ENCODE measurements around the gene CTDP1. TPM values are rescaled to one million over a fixed set of nuclear protein-coding genes. Genes with fewer than 3 reads are reported as not detected.

CTDP1 gene
- total RNA-seq, 1 experiment from 2014 or later = 24.9 TPM

GRCh38 chr18:79699653-79700052, 20.1 kb downstream of the CTDP1 start:
- no TSS peak for BruUV-seq (replicated peaks)
- Histone ChIP-seq H3K9me3 (ENCODE audit: control insufficient read depth in 1 of 2, insufficient read depth in 1 of 2, low read depth in 1 of 2, low read length in 2 of 2) (no peaks in the 10 kb centered on the region), H3K9ac (ENCODE audit: low read length) (no peak overlapping the region), H3K4me2 (ENCODE audit: low read length) (no peak overlapping the region), H3K4me1 (ENCODE audit: control insufficient read depth in 1 of 2, insufficient read depth in 2 of 2, low read length in 2 of 2) (no peaks in the 10 kb centered on the region), H2AFZ (ENCODE audit: low read depth, low read length, poor library complexity, severe bottlenecking) (no peak overlapping the region), H3K4me3 (replicated peaks in 1 of 2; ENCODE audit: low read depth in 1 of 2, low read length in 2 of 2) (no peak overlapping the region), H3K79me2 (ENCODE audit: insufficient read depth, low read length) (peaks cover 26% of the 10 kb centered on the region), H3K27ac (ENCODE audit: low read depth, low read length) (no peak overlapping the region), H3K9me2 (ENCODE audit: insufficient read depth) (no peaks in the 10 kb centered on the region), H3K36me3 (ENCODE audit: control insufficient read depth in 1 of 2, insufficient read depth in 2 of 2, low read length in 2 of 2) (peaks cover 15 to 28% of the 10 kb centered on the region in 2 experiments; a peak in 3 of 4 replicates), H4K20me1 (ENCODE audit: insufficient read depth) (no peaks in the 10 kb centered on the region), H3K27me3 (ENCODE audit: insufficient read depth, low read length) (no peaks in the 10 kb centered on the region)
- intact Hi-C loops (cut with micrococcal nuclease) = no loop called here
- no peak for DNase-seq (ENCODE audit: low read depth, low spot score)
- POLR2A ChIA-PET = no interaction called here
- RAD21 ChIA-PET (ENCODE audit: low non-redundant PET in 1 of 2, low total read pairs in 2 of 2, uncharacterized antibody in 2 of 2, unreplicated experiment in 2 of 2) = no interaction called here
- CTCF ChIA-PET = no interaction called here
- no peak for ATAC-seq
- TF ChIP-seq, protein P1, sequence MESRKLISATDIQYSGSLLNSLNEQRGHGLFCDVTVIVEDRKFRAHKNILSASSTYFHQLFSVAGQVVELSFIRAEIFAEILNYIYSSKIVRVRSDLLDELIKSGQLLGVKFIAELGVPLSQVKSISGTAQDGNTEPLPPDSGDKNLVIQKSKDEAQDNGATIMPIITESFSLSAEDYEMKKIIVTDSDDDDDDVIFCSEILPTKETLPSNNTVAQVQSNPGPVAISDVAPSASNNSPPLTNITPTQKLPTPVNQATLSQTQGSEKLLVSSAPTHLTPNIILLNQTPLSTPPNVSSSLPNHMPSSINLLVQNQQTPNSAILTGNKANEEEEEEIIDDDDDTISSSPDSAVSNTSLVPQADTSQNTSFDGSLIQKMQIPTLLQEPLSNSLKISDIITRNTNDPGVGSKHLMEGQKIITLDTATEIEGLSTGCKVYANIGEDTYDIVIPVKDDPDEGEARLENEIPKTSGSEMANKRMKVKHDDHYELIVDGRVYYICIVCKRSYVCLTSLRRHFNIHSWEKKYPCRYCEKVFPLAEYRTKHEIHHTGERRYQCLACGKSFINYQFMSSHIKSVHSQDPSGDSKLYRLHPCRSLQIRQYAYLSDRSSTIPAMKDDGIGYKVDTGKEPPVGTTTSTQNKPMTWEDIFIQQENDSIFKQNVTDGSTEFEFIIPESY (IDR thresholded peaks at IDR 0.05; ENCODE audit: extremely low read depth, insufficient replicate concordance, low read length) = no peak
- no peak for TF ChIP-seq EZH2 (IDR thresholded peaks at IDR 0.05)
- TF ChIP-seq ZNF274 (IDR thresholded peaks at IDR 0.05; ENCODE audit: low read depth, low read length) = no peak
- no peak for TF ChIP-seq EZH2phosphoT487 (IDR thresholded peaks at IDR 0.05; ENCODE audit: borderline replicate concordance)
- no peak for TF ChIP-seq EGR1 (IDR thresholded peaks at IDR 0.05; ENCODE audit: low read depth)
- no peak for TF ChIP-seq YY1 (IDR thresholded peaks at IDR 0.05; ENCODE audit: extremely low read depth, insufficient replicate concordance, low read depth, low read length)
- TF ChIP-seq ELF1 (IDR thresholded peaks at IDR 0.05; ENCODE audit: borderline replicate concordance, low read depth) = no peak
- no peak for TF ChIP-seq SIN3A (IDR thresholded peaks at IDR 0.05; ENCODE audit: low read depth)
- TF ChIP-seq CTCF (IDR thresholded peaks at IDR 0.05 in 2 of 3, conservative IDR thresholded peaks at IDR 0.05 in 1 of 3; ENCODE audit: borderline replicate concordance in 1 of 3, insufficient read depth in 1 of 3, low read depth in 2 of 3, low read length in 2 of 3) = no peak
- TF ChIP-seq REST (IDR thresholded peaks at IDR 0.05; ENCODE audit: low read depth) = no peak
- TF ChIP-seq ATF3 (IDR thresholded peaks at IDR 0.05) = no peak
- no peak for TF ChIP-seq POLR2AphosphoS5 (IDR thresholded peaks at IDR 0.05; ENCODE audit: low read depth, low read length)
- no peak for TF ChIP-seq SRF (IDR thresholded peaks at IDR 0.05; ENCODE audit: low read depth)
- TF ChIP-seq, protein P2, sequence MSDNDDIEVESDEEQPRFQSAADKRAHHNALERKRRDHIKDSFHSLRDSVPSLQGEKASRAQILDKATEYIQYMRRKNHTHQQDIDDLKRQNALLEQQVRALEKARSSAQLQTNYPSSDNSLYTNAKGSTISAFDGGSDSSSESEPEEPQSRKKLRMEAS (IDR thresholded peaks at IDR 0.05) = no peak
- no peak for TF ChIP-seq SP1 (IDR thresholded peaks at IDR 0.05; ENCODE audit: low read depth)
- TF ChIP-seq CBX3 (IDR thresholded peaks at IDR 0.05; ENCODE audit: low read depth) = no peak
- no peak for TF ChIP-seq JUND (IDR thresholded peaks at IDR 0.05)
